ENCODE data around the gene CORIN.
A peak's percentile ranks its signal among the peaks of the same experiment; 100 is the strongest.

CORIN gene

GRCh38 chr4:47672696-47673095, 165.2 kb downstream of the CORIN start:
- no peak for DNase-seq

GRCh38 chr4:47669946-47670345, 167.9 kb downstream of the CORIN start:
- DNase-seq, result no peak

GRCh38 chr4:47668810-47669408, 169.0 kb downstream of the CORIN start:
- DNase-seq, result no peak

- DNase-seq, result no peak
These were observed 169.6 kb downstream of the CORIN start for GRCh38 chr4:47668256-47668655.

- no peak for DNase-seq
These were observed 170.3 kb downstream of the CORIN start for GRCh38 chr4:47667552-47667951.

- DNase-seq, result no peak
These were observed 173.6 kb downstream of the CORIN start for GRCh38 chr4:47664051-47664826.

- DNase-seq, result no peak
These were observed 174.9 kb downstream of the CORIN start for GRCh38 chr4:47662975-47663374.

- no peak for DNase-seq
These were observed 176.1 kb downstream of the CORIN start for GRCh38 chr4:47661741-47662140.

- DNase-seq, result no peak
These were observed 178.5 kb downstream of the CORIN start for GRCh38 chr4:47659342-47659741.

GRCh38 chr4:47654972-47655693, 182.7 kb downstream of the CORIN start:
- no peak for DNase-seq

GRCh38 chr4:47652092-47652491, 185.8 kb downstream of the CORIN start:
- no peak for DNase-seq

- no peak for DNase-seq
These were observed 186.6 kb downstream of the CORIN start for GRCh38 chr4:47651231-47651630.

- no peak for DNase-seq
These were observed 187.2 kb downstream of the CORIN start for GRCh38 chr4:47650584-47651130.

- no peak for DNase-seq
These were observed 190.3 kb downstream of the CORIN start for GRCh38 chr4:47647544-47647943.

GRCh38 chr4:47647029-47647428, 190.8 kb downstream of the CORIN start:
- no peak for DNase-seq

- no peak for DNase-seq
These were observed 191.5 kb downstream of the CORIN start for GRCh38 chr4:47646372-47646771.

GRCh38 chr4:47643845-47644244, 194.0 kb downstream of the CORIN start:
- DNase-seq, result no peak

- no peak for DNase-seq
These were observed 194.7 kb downstream of the CORIN start for GRCh38 chr4:47642985-47643760.

- DNase-seq, result no peak
These were observed 195.6 kb downstream of the CORIN start for GRCh38 chr4:47642191-47642830.

- DNase-seq, result no peak
These were observed 196.1 kb downstream of the CORIN start for GRCh38 chr4:47641755-47642154.

GRCh38 chr4:47640911-47641310, 197.0 kb downstream of the CORIN start:
- DNase-seq, result no peak

- DNase-seq, result peak; percentile 54
These were observed 198.3 kb downstream of the CORIN start for GRCh38 chr4:47639531-47639930.
